HG02610 (cell line): ENCODE measurements around the gene AKAP8.
A peak's percentile ranks its signal among the peaks of the same experiment; 100 is the strongest.
"Not testable (repeated sequence)": the region's sequence is repeated elsewhere in the genome, so short reads cannot be mapped to it uniquely, and the experiment has no call there.

Experiments used
- ATAC-seq: cut with Tn5 transposase; IDR thresholded peaks from one replicate; pipeline ENCODE4 v1.9.1; 2021; ENCODE audit warnings: mild to moderate bottlenecking, moderate library complexity; ENCODE audit not compliant: unreplicated experiment

AKAP8 gene

DNA sequence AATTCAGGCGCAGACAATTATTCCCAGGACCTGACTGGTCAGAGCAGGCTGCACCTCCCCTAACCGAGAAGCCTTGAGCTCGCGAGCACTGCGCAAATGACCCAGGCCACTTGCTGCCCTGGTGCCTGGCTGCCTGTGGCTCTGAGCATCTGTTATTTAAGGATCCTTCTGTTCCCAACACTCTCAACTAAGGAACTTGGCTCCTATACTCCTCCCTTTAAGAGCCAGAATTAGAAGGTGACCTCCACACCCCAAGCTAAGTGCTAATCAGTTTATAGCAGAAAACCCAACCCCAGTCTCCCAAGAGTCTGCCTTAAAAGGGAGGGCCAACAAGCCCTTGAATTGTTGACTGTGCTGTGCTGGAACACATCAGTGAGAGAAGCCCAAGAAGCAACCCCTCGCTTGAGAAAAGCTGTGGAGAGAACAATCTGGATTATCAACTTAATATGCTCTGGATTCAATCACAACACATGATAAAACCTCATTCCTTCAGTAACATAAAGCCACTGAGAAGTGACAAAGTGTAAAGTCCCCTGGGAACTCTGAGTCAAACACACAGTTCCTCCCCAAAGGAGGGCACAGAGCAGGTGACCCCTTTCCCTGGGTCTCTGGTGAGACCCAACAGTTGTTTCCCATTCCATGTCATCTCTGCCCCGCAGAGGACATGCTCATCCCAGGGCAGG, 24.7 kb upstream of the AKAP8 start:
- no peak for ATAC-seq

DNA sequence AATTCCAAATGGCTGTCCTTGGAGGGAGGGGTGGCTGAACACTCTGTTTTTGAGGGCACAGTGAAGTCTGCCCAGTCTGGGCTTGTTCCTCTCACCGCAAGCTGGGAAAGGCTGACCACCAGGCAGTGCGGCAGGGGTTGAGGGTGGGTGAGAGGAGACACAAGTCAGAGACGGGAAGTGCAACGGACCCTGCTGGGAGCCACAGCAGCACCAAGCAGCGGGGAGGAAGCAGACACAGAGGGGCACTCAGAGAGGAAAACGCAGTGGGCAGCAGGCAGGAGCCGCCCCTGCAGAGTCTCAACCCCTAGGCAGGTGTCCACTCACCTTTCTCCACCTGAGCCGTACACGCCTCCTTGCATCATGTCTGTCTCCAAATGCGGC, 23.6 kb upstream of the AKAP8 start:
- ATAC-seq, result no peak

DNA sequence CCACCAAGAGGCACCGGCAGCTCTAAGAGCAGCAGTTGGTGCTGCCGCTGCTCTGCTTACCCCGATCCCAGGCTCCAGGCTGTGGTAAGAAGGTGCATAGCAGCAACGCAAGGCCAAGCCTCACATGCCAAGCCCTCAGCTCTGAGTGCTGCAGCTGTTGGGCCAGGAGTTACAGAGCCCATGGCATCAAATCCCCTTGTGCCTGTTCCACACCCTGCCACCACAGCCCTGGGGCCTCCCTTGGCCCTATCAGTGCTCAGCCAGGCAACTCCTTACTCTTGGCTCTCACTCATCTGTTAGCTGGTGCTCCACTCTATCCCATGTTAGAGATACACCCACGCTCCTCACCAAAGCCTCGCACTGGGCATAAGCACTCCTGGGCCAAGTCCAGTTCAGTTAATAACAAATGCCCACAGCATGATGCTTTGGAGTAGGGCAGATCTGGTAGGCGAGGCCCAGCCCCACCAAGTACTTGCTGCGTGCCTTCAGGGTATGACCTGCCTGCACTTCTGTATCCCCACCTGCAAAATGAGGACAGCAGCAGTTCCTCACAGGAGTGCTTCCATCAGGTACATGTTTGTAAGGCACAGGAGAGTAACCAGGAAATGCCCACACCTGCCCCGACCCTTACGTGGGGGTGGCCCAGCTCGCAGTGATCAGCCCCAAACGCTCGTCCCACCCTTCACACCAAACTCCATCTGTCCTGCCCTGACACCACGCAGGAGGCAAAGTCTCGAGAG, 23.0 kb upstream of the AKAP8 start:
- ATAC-seq, result no peak

DNA sequence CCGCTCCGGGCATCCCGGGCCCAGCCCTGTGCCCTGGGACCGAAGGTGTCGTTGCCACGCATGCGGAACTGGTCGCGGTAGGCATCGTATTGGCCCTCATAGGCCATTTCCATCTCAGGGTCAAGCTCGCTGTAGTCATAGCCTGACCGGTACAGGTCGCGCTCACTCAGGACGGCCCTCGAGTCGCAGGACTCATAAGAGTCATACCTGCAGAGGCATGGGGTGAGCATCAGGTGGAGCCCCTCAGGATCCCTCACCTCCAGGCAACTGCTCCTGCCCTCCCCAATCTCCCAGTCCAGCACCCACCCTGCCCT, 21.8 kb upstream of the AKAP8 start:
- ATAC-seq, result no peak

DNA sequence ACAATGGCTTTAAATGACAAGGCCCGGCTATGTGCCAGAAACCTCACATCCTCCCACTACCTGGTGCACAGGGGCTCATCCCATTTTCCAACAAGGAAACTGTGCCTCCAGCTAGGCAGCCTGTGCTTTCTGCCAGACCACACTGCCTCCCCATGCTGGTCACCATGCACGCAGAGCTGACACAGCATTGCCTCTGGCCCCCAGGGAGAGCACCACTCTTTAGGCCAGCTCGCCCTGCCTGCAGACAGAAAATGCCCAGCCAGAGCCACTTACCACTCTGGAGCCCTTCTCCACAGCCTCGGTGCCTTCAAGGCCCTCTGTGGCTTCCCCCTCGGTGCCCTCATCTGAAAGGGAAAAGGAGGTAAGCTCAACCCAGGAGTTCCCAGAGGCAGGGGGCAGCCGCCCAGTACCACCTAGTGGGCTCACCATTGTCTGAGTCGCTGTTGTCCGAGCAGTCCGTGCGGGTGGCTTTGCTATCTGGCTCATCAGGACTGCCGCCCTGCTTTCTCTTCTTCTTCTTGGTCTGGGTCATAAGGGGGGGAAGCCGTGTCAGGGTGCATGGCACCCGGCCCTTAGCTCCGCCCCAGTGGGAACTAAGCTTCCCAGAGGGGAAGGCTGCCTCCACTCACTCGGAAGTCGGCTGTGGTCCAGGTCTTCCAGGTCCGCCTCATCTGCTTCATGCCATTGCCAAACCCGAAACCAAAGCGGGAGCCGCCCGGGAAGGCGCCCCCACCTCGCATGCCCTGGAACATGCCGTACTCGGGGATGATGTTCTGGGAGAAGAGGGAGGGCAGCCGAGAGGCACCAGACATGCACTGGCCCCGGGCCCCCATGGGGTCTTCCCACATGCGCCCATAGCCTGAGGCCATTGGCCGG, 21.2 kb upstream of the AKAP8 start:
- ATAC-seq, result no peak

DNA sequence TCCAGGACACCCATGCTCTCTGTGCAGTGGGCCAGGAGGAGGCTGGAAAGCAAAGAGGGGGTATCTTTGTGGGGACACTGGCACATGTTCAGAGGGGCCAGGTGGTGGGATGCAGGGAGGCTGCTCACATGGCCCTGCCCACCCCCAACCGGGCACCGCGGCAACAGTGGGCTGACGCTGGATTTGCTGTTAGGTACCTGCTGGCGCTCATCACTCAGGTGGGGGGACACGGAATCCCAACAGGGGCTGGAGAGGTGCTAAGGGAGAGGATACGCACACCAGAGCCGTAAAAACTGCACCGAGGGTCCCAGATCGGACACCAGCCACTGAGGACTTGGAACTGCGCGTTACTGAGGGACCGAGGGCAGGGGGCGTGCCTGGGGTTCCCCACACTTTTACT, 20.0 kb upstream of the AKAP8 start:
- ATAC-seq, result no peak

DNA sequence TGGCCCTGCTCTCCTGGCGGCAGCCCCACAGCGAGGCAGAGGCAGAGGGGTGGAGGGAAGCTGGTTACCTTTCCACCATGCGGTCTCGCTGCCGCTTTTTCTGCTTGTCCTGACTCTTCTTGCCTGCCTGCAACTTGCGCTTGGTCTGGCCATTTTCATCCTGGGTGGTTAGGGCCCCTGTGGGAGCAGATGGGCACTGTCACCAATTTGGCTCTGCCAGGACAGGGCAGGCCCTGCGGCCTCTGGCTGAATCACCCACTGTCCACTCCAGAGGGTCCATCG, 19.6 kb upstream of the AKAP8 start:
- no peak for ATAC-seq

DNA sequence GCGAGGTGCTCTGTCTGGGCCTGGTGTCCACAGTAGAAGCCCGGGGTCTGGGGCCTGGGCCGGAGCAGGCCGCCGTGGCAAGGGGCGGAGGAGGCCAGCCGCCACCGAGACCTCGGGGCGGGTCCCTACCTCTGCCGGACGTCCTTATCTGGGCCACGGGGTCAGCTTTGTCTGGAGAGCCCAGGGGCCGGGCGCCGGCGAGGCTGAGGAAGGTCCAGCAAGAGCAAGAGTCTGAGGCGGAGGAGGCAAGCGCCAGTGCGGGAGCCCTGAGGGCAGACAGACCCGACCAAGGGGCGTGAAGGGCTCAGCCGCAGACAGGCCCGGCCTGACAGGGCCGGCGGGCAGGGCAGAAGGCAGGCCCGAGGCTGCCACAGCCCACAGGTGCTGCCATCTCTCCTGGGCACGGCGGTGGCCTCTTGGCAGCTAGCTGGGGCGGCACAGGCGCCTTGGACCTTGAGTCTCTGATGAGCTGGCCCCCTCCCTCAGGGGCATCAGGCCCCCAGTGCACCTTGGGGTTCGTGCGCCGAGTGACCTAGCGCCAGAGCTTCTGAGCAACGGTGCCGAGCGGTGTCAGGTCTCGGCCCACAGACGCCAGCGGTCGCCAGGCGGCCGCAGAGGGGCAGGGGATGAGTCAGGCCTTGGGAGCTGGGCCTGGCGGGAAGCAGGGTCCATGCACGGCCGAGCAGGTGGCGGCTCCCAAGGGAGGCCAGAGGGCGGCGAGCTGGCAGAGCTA, 19.1 kb upstream of the AKAP8 start:
- ATAC-seq, result no peak

DNA sequence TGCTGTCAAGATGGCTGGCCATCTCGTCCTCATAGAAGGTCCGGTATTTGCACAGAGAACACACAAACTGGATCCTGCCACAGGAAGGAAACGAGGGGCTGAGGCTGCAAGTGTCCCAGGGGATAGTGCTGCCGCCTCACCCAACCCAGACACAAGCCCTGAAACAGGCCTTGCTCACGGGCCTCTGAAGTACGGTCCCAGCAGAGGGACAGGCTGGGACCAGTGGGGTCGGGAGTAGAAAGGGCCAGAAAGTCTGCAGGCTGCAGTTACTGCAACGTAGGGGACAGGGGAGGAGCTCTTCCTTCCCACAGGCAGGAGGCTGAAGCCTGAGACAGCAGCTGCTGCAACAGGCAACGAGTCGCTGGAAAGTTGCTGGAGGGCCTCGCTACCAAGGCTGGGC, 18.2 kb upstream of the AKAP8 start:
- no peak for ATAC-seq

DNA sequence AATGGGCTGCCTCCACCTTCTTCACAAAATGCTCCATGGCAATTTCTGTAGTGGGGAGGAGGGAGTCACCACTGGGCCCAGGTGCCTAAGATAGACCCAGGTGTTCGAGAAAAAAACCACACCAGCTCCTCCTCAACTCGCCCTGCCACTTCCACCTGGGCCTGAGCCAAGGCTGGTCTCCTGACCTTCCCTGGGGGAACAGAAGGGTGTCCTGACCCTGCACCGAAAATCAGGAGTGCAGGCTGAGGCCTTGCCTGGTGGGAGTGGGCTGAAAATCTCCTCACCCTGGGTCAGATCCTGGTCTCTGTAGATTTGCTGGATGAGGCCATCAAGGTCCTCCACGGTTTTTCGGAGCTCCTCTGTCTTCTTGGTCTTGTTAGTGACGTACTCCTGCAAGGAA, 17.6 kb upstream of the AKAP8 start:
- ATAC-seq, result no peak

DNA sequence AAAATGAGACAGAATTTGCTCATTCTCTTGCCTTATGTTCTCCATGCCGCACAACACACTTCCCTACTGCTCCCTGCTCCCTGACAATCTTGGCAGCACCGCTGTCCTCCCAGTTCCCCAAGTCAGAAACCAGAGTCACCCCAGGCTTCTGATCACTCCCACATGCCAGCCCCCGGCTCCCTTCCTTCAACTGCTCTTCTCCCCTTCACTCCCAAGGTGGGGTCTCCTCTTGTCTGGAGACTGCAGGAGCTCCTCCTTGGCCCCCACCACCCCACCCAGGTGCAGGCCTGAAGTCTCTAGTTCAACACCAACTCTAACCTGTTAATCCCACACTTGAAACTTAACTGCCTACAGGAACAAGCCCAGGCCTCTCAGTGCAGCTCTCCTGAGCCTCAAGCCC, 16.8 kb upstream of the AKAP8 start:
- no peak for ATAC-seq

DNA sequence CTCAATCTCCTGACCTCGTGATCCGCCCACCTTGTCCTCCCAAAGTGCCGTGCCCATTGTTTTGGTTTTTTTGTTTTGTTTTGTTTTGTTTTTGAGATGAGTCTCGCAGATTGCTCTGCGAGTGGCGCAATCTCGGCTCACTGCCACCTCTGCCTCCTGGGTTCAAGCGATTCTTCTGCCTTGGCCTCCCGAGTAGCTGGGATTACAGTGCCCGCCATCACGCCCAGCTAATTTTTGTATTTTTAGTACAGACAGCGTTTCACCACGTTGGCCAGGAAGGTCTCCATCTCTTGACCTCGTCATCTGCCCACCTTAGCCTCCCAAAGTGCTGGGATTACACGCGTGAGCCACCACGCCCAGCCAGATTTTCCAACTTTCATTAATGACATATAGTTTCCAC, 15.7 kb upstream of the AKAP8 start:
- ATAC-seq, result not testable (repeated sequence)

DNA sequence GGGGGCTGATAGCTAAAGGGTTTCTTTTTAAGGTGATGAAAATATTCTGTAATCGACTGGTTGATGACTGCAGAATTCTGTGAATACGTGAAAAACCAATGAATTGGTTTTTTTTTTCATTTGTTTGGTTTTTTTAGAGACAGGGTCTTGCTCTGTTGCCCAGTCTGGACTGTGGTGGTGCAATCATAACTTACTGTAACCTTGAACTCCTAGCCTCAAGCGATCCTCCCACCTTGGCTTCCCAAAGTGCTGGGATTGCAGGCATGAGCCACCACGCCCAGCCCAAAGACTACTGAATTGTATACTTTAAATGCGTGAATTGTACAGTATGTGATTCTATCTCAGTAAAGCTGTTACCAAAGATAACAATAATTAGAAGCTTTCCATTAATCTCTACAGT, 14.8 kb upstream of the AKAP8 start:
- no peak for ATAC-seq

DNA sequence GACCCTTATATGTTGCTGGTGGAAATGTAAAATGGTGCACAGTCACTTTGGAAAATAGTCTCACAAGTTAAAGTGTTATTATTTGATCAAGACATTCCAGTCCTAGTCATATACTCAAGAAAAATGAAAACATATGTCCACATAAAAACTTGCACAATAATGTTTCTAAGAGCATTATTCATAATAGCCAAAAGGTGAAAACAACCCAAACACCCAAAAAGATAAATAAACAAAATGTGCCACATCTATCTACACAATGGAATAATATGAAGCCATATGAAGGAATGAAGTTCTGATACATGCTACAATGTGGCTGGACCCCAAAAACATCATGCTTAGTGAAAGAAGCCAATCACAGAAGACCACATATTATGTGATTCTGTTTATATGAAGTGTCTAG, 14.4 kb upstream of the AKAP8 start:
- no peak for ATAC-seq

DNA sequence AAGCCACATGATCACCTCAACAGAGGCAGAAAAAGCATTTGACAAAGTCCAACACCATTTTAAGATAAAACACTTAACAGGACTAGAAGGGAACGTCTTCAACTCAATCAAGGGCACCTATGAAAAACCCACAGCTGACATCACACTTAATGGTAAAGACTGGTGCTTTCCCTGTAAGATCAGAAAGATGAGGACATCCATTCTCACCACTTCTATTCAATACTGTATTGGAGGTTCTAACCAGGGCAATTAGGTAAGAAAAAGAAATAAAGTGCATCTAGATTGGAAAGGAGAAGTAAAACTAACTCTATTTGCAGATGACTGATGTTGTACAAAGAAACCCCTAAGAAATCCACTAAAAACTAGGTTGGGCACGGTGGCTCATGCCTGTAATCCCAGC, 11.2 kb upstream of the AKAP8 start:
- no peak for ATAC-seq

DNA sequence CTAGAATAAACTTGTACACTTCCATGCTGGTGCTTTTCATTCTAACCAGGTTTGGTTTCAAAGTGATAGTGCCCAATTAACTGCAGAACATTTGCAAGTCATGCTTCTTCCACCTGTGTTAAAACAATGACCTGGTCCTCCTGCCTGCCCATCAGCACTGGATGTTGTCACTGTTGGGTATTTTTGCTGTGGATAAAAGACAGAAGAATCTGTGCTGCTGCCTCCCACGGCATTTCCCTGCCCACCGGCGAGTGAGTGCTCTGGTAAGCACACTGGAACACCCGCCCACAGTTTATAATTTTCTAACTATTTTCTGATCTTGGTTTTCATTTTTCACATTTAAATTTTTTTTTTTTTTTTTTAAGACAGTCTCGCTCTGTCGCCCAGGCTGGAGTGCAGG, 2.3 kb upstream of the AKAP8 start:
- ATAC-seq, result no peak

DNA sequence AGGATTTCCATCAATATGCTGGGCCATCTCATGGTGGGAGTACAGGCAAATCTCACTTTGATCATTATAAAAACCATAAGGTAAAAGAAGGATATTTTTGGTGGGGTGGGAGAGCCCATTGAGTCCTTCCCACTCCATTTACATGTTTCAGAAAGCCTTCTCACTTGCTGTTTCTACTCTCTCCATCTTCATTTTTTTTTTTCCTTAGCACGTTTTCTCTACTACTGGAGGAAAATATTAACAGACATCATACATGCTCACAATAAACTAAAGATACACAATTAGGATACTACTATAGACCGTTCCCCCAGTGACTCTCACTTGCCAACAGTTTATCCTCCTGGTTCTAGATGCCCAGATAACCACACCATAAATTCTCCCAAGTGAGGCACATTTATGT, 1.8 kb upstream of the AKAP8 start:
- no peak for ATAC-seq

DNA sequence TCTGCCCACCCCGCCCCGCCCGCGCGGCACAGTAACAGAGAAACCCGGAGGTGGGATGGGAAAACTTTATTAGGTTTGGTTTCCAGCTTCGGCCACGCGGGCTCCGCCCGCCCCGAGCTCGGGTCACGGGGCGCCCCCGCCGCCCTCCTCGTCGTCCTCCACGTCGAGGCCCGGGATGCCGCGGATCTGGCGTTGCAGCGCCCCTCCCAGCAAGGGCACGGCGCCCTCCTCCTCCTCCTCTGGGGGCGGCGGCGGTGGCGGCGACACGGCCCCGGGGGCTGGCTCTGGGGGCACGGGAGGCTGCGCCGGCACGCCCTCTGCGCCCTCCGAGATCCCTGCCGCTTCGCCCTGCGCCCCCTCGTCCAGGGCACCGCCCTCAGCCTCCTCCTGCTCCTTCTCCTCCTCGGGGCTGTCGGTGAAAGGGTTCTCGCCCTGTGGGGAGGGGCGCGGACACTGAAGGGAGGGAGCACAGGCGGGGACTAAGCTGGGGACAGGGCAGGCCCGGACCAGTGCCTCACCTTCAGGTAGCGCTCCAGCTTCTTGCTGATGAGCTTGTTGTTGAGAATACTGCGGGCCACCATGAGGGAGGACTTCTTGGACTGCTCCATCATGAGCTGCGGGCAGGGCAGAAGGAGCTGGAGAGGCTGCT, 536 bp upstream of the AKAP8 start:
- peak; percentile 16 for ATAC-seq

DNA sequence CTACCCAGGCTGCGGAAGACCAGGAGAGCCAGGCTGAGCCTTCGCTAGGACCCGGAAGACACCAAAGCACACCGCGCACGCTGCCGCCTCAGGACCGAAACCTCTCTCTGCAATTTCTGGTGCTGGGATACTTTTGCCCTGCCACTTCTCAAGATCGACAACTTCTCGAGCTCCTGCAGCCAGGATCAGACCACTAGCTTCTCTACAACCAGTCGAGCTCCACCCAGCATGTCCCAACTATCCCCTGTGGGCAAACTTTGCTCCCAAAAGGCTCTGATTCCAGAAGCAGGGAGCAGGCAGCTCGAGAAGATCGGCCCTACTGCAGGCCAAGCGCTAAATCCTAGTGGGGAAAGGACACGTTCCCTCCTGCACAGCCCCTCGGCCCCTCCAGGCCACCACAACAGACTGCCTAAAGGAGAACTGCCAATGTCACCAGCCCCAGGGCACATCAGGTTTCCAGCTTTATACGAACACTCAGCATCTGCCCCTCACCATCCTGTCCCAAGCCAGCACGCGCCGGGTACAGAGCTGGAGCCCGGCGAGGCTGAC, 979 bp downstream of the AKAP8 start:
- ATAC-seq, result no peak

DNA sequence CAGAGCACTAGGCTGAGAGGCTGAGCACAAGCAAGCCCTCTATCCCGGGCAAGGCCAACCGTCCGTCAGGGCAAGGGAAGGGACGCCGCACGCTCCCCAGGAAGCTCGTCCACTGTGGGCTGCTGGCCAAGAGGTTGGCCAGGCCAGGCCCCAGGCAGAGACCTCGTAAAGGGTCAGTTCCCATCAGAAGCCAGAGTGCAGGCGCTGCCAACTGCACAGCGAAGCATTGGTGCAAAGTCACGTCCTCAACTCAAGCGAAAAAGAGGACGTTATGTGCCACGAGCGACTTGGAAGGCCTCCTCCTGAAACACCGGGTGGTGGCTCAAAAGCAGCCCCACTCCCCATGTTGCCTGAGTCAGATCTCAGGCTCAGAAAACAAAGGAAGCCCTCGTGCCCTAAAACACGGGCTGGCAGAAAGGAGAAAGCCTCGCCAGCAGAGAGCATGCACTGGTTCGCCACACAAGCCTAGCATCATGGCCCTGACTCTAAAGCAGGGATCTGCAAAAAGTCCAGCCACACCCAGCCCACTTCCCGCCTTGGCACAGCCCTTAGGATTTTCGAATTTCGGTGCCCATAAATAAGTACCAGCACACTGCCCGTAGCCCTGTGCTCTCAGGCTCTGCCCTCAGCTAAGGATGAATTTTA, 4.7 kb downstream of the AKAP8 start:
- no peak for ATAC-seq
